GM19099 (cell line): ENCODE results near the gene OR4A15.

ENCODE experiments used
- POLR2A ChIP-seq: IDR thresholded peaks from 3 replicates; pipeline ENCODE4 v1.6.1; 2011; ENCODE audit warnings: low read depth; ENCODE audit not compliant: insufficient read length; ENCODE audit errors: extremely low read depth

OR4A15 gene

GRCh38 chr11:55367674-55368073, at the start of gene OR4A15:
Gene OR4A15, plus strand, starts transcription at chr11:55367974. Its CDS starts 0 bp downstream, at chr11:55367974.
- no peak for TF ChIP-seq POLR2A

GRCh38 chr11:55324500-55324899, 43.3 kb upstream of the OR4A15 start:
- TF ChIP-seq POLR2A: no peak

GRCh38 chr11:55342901-55343300, 24.9 kb upstream of the OR4A15 start, which contains the start of gene OR4A16:
Gene OR4A16, plus strand, starts transcription at chr11:55343201. Its CDS starts 0 bp downstream, at chr11:55343201.
- TF ChIP-seq POLR2A: no peak

GRCh38 chr11:55345306-55345705, 22.5 kb upstream of the OR4A15 start:
- TF ChIP-seq POLR2A: no peak

- no peak for TF ChIP-seq POLR2A
These were observed 18.7 kb upstream of the OR4A15 start for GRCh38 chr11:55349032-55349431.

GRCh38 chr11:55357560-55358184, 10.1 kb upstream of the OR4A15 start:
- TF ChIP-seq POLR2A: no peak

- no peak for TF ChIP-seq POLR2A
These were observed 33.2 kb downstream of the OR4A15 start for GRCh38 chr11:55401011-55401410.
